ENCODE measurements around the gene KCNK6. TPM values are rescaled to one million over a fixed set of nuclear protein-coding genes. Genes with fewer than 3 reads are reported as not detected.

Gene KCNK6
- total and polyA plus RNA-seq, 10 of the 15 experiments (the other 5 are each of a cell fraction or from before 2014, with no cell fraction given) = 0.04 to 1.4 (median 1.1) TPM

GRCh38 chr19:38287604-38288003 is 32.0 kb upstream of the KCNK6 start (continued):
- TF ChIP-seq, protein P1, sequence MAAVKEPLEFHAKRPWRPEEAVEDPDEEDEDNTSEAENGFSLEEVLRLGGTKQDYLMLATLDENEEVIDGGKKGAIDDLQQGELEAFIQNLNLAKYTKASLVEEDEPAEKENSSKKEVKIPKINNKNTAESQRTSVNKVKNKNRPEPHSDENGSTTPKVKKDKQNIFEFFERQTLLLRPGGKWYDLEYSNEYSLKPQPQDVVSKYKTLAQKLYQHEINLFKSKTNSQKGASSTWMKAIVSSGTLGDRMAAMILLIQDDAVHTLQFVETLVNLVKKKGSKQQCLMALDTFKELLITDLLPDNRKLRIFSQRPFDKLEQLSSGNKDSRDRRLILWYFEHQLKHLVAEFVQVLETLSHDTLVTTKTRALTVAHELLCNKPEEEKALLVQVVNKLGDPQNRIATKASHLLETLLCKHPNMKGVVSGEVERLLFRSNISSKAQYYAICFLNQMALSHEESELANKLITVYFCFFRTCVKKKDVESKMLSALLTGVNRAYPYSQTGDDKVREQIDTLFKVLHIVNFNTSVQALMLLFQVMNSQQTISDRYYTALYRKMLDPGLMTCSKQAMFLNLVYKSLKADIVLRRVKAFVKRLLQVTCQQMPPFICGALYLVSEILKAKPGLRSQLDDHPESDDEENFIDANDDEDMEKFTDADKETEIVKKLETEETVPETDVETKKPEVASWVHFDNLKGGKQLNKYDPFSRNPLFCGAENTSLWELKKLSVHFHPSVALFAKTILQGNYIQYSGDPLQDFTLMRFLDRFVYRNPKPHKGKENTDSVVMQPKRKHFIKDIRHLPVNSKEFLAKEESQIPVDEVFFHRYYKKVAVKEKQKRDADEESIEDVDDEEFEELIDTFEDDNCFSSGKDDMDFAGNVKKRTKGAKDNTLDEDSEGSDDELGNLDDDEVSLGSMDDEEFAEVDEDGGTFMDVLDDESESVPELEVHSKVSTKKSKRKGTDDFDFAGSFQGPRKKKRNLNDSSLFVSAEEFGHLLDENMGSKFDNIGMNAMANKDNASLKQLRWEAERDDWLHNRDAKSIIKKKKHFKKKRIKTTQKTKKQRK (IDR thresholded peaks at IDR 0.05; ENCODE audit: low read depth, low read length) = no peak
- TF ChIP-seq CBX3 (IDR thresholded peaks at IDR 0.05; ENCODE audit: borderline replicate concordance, low read depth) (no peak), KLF5 (IDR thresholded peaks at IDR 0.05; ENCODE audit: partially characterized antibody) (no peak), HDAC6 (IDR thresholded peaks at IDR 0.05; ENCODE audit: unreplicated experiment) (no peak)

DNA sequence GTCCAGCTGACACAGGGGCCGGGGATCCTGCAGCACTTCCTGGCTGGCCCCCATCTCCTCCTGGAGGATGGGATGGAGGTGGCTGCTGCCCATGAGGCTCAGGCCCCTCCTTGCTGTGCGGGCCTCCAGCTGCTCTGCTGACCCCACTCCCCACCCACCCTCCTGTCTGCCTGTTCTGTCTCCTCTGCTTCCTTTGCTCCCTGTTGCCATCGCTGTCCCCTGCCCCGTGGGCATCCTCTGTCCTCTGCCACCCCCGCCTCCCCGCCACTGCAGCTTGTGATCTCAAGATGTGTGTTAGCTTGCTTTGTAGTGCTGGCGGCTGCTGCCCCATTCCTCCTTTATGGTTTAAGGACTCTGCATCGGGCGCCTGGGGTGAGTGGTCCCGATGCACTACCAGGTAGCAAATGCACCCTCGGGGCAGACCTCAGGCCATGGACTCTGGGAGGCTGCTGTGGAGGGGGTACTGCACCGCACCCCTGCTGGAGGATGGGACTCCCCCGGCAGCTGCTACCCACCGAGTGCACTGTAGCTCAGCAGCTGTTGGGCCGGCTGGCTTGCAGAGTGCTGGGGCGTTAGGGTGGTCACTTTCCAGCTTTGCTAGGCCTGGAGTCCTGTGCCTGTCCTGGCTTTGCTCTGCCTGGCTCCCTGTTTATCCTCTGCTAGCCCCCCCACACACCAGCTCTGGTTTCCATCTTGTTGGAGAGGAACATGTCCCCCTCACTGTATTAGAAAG is 31.4 kb upstream of the KCNK6 start:
- Histone ChIP-seq H3K79me2 (ENCODE audit: control insufficient read depth, insufficient read depth, low read length) (no peaks in the 10 kb centered on the region), H4K20me1 (ENCODE audit: control insufficient read depth, insufficient read depth) (no peaks in the 10 kb centered on the region), H2AFZ (ENCODE audit: control insufficient read depth, low read depth, low read length) (no peak overlapping the region), H3K4me1 (ENCODE audit: control insufficient read depth, insufficient read depth, low read length) (peaks cover 8% of the 10 kb centered on the region), H3K27ac (ENCODE audit: control insufficient read depth, insufficient read depth) (no peak overlapping the region), H3K4me2 (ENCODE audit: control insufficient read depth, insufficient read depth) (no peak overlapping the region), H3K4me3 (no peak overlapping the region), H3K27me3 (replicated peaks in 1 of 2; ENCODE audit: control insufficient read depth in 2 of 2, insufficient read depth in 2 of 2, low read length in 1 of 2) (no peaks in the 10 kb centered on the region), H3K36me3 (ENCODE audit: control insufficient read depth in 2 of 2, insufficient read depth in 2 of 2, low read length in 1 of 2) (no peaks in the 10 kb centered on the region), H3K9me3 (replicated peaks; ENCODE audit: control insufficient read depth, insufficient read depth, low read length) (no peaks in the 10 kb centered on the region), H3K9ac (ENCODE audit: control insufficient read depth, insufficient read depth, low read length) (no peak overlapping the region)
- in situ Hi-C loops (cut with MboI) (no loop called here), intact Hi-C loops (cut with micrococcal nuclease; ENCODE audit: unreplicated experiment) (no loop called here)
- BruUV-seq (replicated peaks) = no TSS peak
- no peak for FAIRE-seq
- CTCF ChIA-PET = no interaction called here
- no peak for ATAC-seq
- RAD21 ChIA-PET (ENCODE audit: unreplicated experiment) = no interaction called here
- POLR2A ChIA-PET = no interaction called here
- WGBS (ENCODE audit: insufficient coverage, insufficient replicate concordance, low lambda C conversion rate, missing lambda C conversion rate) = 42% methylated on average over 15 of the region's 16 CpGs
- SMC1A ChIA-PET (ENCODE audit: uncharacterized antibody, unreplicated experiment) = no interaction called here
- no peak for DNase-seq (ENCODE audit: low read depth, low spot score)
- no peak for TF ChIP-seq ZBTB40 (IDR thresholded peaks at IDR 0.05; ENCODE audit: borderline replicate concordance)
- TF ChIP-seq ATF3 (IDR thresholded peaks at IDR 0.05; ENCODE audit: borderline replicate concordance, extremely low read depth, low read depth, low read length) = no peak
- no peak for TF ChIP-seq EP300 (IDR thresholded peaks at IDR 0.05; ENCODE audit: borderline replicate concordance in 1 of 2, control insufficient read depth in 1 of 2, low read depth in 2 of 2, low read length in 2 of 2)
- TF ChIP-seq NRF1 (conservative IDR thresholded peaks at IDR 0.05; ENCODE audit: low read depth, low read length) = no peak
- TF ChIP-seq NFYB (IDR thresholded peaks at IDR 0.05; ENCODE audit: insufficient read depth, low read depth, low read length) = no peak
- TF ChIP-seq NFIC (IDR thresholded peaks at IDR 0.05; ENCODE audit: low read depth, low read length) = no peak
- TF ChIP-seq ZBED1 (IDR thresholded peaks at IDR 0.05; ENCODE audit: borderline replicate concordance) = no peak
